HG02884 (cell line): Measurements from ENCODE around the gene DDX6.
"Not testable (repeated sequence)": the region's sequence is repeated elsewhere in the genome, so short reads cannot be mapped to it uniquely, and the experiment has no call there.

Experiments used
- ATAC-seq: cut with Tn5 transposase; IDR thresholded peaks from one replicate; pipeline ENCODE4 v1.9.1; 2021; ENCODE audit warnings: mild to moderate bottlenecking, moderate library complexity; ENCODE audit not compliant: unreplicated experiment

The DDX6 gene

DNA sequence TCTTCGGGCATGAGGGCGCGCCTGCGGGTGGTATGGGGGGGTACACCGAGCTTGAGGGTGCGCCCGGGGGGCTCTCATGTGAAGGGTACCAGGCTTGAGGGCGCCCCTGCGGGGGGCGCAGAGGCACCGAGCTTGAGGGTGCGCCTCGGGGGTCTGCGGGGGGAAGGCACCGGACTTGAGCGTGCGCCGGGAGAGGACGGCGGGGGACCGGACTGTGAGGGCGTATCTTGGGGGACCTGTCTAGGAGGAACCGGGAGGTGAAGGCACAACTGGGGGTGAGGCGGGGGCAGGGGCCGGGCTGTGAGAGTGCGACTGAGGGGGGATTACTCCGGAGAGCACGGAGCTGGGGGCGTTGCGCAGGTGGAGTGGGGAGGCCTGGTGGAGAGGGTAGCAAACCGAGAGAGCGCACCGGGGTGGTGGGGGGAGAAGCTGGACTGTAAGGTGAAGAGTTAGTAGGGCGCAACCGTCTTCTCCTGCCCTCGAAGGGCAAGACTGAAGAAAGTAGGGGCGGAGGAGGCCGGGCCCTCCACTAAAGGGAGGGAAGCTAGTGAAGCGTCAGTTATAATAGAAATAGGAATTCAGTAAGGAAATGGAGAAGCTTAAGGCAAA is 1.1 kb upstream of the DDX6 start:
- ATAC-seq: peak; percentile 4

- ATAC-seq: no peak
Measured at GRCh38 chr11:118790357-118791110, 430 bp downstream of the DDX6 start.

DNA sequence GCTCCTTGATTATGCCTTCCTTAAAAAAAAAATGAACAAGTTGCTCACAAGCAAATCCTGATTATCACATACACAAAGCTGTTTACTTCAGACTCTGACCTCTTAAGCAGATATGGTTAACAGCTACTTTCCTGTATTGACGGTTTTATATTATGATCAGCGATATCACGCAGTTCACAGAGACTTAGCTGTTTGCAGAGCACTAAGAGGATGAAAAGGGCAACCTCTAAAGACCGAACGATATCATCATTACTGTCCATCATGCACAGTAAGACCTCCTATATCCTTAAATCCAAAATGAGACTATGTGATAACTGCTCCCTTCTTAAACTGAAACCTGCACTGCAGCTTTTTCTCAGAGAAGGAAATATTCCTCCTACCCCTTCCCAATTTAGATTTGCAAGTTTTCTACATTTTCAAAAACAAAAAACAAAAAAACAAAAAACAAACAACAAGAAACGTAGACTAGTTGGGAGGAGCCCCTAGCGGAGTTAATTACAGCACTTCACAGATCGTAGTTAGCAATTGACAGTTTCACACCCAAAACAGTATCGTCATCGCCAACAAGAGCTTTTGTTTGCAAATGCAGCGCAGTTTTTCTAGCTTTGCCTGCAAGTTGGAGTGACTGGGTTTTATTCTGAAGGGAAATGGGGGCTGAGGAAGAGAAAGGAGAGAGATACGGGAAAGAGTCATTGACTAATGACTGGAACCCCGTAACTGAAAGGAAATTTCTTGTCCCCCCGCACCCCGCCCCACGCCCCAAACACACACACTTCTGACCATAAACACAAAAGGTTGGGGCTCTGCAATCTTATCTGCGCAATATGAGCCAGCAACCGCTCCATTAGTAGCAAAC is 1.2 kb downstream of the DDX6 start:
- ATAC-seq: no peak

GRCh38 chr11:118786657-118787056 is 4.3 kb downstream of the DDX6 start:
- ATAC-seq: no peak

- ATAC-seq: no peak
Measured at GRCh38 chr11:118785362-118785761, 5.6 kb downstream of the DDX6 start.

GRCh38 chr11:118783724-118784495 is 7.1 kb downstream of the DDX6 start:
- no peak for ATAC-seq

GRCh38 chr11:118783324-118783723 is 7.6 kb downstream of the DDX6 start:
- not testable (repeated sequence) for ATAC-seq

- no peak for ATAC-seq
Measured at GRCh38 chr11:118778898-118779297, 12.1 kb downstream of the DDX6 start.

GRCh38 chr11:118774032-118774431 is 16.9 kb downstream of the DDX6 start:
- ATAC-seq: no peak

DNA sequence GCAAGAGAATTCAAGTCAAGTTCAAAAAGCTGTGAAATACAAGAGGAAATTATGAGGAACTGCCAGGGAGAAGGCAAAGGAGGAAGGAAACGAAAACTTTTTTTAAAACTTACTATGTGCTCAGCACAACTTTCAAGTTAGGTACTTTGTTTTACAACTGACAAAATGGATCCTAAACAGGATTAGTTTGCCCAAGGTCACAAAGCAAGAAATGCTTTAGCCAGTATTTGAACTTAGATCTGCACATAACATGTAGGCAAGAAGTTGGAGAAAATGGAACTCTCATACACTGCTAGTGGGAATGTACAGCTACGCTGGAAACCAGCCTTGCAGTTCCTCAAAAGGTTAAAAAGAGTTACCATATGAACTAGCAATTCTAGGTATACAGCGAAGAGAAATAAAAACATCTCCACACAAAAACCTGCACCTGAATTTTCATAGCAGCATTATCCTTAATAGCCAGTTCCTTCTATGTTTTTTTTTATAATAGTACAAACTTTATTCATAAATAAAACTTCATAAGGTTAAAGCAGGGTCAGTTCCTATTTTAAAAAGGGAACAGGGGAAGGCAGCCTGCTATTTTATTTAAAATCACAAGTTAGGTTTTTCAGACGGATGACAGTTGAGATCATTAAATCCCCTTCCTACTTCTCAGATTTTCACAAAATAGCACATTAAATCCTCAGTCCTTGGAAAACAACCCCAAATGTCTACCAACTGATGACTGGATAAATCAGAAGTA is 19.2 kb downstream of the DDX6 start:
- ATAC-seq: no peak

GRCh38 chr11:118768690-118769089 is 22.3 kb downstream of the DDX6 start:
- ATAC-seq: no peak

- ATAC-seq: no peak
Measured at GRCh38 chr11:118766035-118766434, 24.9 kb downstream of the DDX6 start.

GRCh38 chr11:118765095-118765691 is 25.8 kb downstream of the DDX6 start:
- ATAC-seq: not testable (repeated sequence)

DNA sequence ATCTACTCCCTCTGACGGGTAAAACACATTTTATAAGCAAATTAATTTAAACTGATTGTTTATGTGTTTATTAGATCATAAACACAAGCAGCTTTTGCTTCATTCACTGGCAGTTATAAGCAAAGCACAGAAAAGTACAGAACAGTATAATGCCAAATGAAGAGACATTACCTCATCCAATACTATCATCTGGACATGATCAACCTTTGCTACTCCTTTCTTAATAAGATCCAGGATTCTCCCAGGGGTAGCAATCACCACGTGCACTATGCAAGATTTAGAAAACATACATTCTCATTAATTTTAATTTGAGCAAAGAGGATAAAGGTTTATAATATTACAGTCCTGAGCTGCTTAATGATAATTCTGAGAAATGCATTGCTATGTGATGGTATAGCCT is 27.9 kb downstream of the DDX6 start:
- no peak for ATAC-seq

DNA sequence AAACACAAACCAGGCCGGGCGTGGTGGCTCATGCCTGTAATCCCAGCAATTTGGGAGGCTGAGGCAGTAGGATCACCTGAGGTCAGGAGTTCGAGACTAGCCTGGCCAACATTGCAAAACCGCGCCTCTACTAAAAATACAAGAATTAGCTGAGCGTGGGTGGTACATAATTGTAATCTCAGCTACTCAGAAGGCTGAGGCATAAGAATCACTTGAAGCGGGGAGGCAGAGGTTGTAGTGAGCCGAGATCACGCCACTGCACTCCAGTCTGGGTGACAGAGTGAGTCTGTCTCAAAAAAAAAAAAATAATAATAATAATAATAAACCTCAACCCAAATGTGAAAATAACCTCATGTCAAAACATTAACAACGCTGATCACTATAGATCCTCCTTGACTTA is 29.0 kb downstream of the DDX6 start:
- ATAC-seq: not testable (repeated sequence)

DNA sequence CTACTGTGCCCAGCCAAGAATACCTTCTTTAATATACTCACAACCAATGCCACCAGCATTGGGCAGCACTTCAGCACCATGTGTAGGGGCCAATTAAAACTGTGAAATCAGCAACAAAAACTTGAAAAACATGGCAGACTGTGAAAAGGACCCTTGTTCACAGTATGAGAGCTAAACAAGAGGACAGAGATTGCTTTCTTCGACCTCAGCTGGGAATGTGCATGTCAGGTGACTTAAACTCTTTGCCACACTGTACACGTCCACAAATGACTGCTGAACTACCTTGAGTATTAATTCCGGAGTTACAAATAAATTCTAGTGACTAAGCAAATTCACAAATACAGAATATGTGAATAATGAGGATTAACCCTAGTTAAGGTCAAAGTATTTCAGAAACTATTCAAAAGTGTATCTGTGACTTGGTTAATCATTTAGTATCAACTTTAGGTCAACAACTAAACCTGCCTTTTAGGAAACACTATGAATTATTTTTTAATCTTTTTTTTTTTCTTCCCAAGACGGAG is 33.0 kb downstream of the DDX6 start:
- ATAC-seq: no peak

DNA sequence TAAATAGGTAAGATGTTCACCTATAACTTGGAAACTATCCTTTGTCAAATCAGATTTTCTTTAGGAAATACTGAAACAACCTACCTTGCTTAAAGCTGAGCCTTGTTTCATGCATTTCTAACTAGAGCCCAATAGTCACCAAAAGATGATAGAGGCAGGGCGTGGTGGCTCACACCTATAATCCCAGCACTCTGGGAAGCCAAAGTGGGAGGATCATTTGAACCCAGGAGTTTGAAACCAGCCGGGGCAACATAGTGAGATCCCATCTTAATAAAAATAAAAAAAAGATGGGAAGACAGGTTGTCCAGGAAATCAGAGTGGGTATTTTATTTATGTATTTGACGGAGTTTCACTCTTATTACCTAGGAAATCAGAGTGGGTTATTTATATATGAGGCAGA is 38.3 kb downstream of the DDX6 start:
- no peak for ATAC-seq

DNA sequence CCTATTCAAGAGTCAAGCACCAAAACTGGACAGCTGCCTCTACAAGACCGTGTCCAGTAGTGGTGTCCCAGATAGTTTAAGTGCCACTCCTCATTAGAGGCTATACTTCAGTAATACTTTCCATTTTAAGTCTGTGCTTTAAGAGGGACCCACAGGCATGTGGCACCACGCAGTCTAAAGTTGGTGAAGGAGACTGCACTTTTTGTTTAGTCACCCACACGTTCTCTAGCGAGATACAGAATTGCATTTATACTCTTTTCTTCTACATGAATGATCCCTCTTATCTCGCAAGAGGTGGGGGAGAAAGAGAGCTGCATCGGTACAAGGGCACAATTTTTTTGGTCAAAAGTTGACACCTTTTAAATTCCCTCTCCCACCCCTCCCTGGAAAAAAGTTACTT is 41.5 kb downstream of the DDX6 start:
- ATAC-seq: no peak

- ATAC-seq: no peak
Measured at GRCh38 chr11:118748056-118748455, 42.9 kb downstream of the DDX6 start.
